GM10847 (cell line): ENCODE results near the gene GNAO1.

Experiments
- POLR2A ChIP-seq: IDR thresholded peaks from 2 replicates; pipeline ENCODE4 v1.6.1; 2011; ENCODE audit not compliant: insufficient read length; ENCODE audit errors: extremely low read depth

The GNAO1 gene

DNA sequence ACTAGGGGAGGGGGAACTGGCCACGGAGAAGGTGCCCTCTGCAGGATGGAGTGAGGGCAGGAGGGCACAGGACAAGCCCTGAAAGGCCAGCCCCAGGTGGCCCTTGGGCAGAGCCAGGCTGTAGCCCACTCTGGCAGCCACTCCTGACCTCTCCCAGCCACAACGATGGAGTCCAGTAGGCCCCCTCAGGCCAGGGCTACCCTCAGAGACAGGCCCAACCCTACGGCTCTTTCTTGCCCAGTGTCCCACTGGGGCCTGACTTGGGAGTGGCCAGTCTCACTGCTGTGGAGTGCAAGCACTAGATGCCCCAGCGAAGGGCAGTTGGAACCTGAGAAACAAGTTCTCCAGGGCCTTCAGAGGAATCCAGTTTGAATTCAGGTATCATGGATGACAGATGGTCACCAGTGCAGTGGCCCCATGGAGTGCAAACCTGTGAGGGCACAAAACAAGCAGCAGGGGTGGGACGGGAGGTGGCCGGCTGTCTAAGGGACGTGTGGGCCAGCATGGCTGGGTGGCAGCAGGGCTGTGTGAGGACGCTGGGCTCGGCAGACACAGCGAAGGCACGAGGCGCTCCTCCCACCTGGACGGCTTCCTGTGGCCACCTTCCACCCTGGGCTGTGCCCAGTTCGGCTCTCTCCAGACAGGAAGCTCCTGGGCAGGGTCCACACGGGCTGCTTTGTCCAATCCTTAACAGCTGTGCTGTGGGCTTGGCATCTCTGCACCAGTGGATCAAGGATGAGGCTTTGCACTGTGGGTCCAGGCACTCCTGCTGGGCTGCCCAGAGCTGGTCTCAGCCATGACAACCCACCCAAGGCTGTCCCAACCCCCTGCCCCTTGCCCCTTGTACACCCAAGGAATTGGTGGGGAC lies 162.0 kb downstream of the GNAO1 start:
- TF ChIP-seq POLR2A, result no peak

DNA sequence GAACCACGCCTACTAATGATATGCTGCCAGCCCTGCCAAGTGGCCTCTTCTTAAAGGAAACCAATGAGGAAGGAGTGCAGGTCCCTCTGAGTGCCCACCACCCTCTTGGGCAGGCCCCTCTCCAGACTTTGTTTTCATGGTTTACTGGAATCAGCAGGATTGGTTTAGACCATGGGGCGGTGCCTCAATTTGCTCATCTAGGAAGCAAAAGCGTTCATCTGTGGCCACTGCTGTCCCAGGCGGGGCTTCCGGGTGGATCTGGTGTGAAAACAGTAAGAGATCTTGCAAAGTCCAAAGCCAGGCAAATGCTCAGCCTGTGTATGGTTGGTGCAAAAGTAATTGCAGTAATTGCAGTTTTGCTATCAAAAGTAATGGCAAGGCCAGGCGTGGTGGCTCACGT lies 162.7 kb downstream of the GNAO1 start:
- TF ChIP-seq POLR2A, result no peak

DNA sequence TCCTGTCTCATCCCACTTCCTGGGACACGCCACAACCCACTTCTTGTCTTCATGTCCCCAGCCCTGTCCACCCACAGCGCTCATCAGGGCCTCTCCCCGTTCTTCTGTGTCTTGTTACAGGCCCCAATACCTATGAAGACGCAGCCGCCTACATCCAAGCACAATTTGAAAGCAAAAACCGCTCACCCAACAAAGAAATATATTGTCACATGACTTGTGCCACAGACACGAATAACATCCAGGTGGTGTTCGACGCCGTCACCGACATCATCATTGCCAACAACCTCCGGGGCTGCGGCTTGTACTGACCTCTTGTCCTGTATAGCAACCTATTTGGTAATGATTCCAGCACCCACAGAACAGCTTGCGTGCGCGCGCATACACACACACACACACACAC lies 163.5 kb downstream of the GNAO1 start:
- TF ChIP-seq POLR2A, result no peak

GRCh38 chr16:56355221-56355620 lies 163.9 kb downstream of the GNAO1 start:
- TF ChIP-seq POLR2A, result no peak

DNA sequence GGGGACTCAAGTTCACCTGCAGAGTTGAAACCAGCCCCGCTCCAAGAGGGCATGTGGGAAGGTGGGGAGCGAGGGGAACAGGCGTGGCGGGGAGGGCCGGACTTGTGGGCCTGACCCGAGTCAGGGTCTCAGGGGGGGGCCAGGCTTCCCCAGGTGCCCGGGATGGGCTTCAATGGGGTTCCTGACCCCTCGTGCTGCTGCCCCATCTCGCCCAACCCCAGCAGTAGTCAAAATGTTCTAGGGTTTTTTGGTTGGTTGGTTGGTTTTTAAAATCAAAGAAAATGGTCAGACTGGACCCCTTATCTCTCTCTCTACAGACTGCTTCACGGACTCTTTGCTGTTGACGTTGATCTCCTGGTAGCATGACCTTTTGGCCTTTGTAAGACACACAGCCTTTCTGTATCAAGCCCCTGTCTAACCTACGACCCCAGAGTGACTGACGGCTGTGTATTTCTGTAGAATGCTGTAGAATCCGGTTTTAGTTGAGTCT lies 164.5 kb downstream of the GNAO1 start:
- no peak for TF ChIP-seq POLR2A

DNA sequence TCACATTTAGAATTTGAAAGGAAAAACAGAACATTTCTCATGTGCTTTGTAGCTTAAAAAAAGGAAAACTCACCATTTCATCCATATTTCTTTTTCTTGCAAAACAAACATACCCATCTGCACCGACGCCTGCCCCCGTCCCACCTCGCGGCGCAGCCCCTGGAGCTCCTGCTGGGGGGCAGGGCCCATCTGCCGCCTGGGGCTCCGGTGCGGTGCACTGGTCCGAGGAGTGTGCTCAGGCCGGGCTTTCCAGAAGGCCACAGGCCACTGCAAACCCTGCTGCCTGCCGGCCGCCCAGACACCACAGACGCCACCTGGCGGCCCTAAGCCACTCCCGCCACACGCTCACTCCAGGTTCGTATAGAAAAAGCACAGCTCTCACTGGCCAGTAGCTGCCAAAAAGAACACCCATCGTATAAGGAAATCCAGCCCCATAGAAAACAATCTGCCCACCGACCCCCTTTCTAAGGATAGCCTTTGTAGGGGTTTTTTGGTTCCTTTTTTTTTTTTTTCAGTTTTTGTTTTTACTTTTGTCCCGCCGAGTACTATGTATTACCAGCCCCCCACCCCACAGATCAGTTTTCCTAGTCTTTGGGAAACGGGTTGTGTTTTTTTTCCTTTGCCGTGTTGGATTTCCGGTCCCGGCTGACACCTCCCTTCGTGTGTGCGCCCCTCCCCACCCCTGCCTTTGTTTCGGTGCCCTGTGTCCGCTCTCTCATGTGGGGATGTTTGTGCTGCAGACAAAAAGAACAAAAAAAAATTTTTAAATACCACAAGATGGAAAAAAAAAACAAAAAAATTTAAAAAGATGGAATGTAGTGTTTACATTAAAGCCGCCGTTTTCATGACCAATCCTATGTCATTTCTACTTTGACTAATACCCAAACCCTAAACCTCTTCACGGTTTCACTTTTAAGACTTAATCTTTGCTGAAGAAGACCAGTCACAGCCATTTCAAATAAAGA lies 165.3 kb downstream of the GNAO1 start:
- TF ChIP-seq POLR2A, result no peak

DNA sequence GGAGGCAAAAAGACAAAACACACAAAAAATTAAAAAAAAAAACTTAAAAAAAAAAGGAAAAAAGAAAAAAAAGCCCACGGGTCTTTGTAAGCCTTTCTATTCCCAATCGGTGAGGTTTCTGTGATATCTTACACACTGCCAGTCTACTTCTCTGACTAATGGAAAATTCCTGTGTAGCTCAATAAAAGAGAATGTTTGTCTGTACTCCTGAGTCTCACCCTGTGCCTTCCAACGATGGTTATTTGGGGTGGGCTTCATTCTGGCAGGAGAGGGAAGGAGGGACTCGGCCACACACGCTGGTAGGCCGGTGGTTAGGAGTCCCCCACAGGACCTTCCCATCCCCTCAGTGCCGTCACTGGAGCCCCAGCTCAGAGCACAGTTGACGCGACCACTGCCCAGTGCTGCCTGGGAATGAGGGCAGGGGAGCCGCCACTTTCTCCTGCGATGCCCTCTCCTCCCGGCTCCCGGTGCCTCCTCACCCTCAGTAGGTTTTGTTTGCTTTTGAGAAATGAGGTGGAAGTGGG lies 166.0 kb downstream of the GNAO1 start:
- no peak for TF ChIP-seq POLR2A

- TF ChIP-seq POLR2A, result no peak
These were observed 166.6 kb downstream of the GNAO1 start for GRCh38 chr16:56357765-56358322.

GRCh38 chr16:56360117-56361008 lies 169.1 kb downstream of the GNAO1 start:
- TF ChIP-seq POLR2A, result no peak

DNA sequence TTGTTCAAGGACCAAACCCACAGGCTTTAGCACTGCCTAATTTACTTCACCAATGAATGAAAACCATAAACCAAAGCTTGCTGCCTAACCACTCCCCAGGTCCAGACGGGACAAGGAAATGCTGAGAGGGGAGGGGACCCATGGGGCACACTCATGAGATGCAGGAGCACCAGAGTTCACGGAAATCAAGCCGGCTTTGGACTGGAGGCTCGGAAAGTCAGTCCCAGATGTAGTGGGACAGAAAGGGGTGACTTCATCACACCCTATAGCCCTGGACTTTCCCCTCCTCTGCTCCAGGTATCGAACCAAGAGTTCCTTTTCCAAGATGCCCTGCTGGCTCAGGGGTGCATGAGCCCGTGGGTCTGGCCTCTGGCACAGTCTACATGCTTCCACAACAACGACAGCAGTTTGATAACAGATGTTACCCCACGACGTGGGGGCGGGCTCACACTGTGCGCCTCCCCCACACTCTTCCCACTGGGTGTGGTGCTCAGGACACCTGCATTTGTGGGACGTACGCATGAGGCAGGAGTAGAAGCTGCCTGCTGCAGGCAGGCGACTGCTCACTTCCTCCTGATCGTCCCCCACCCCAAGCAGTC lies 170.9 kb downstream of the GNAO1 start:
- no peak for TF ChIP-seq POLR2A

GRCh38 chr16:56362706-56363105 lies 171.4 kb downstream of the GNAO1 start:
- no peak for TF ChIP-seq POLR2A

DNA sequence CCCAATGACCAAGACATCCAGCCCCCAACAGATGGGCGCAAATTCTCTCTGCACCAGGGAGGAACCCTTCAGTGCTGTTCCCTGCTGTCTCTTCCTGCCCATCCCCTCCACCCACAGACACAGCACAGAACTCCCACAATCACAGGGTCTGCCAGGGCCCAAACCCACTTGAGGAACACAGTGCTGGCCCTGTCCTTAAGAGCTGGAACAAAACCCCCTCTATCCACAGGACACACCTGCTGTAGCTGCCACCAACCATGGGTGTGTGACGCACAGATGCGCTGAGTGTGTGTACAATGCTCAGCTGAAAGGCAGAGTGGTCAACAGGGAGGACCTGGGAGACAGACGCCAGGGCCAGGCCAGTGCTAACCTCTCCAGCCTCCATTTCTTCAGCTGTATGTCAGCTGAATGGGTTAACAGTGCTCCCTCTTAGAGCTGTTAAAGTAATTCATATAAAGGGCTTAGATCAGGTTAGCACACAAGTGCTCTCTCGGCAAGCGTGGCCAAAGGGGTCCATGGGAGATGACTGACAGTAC lies 172.0 kb downstream of the GNAO1 start:
- no peak for TF ChIP-seq POLR2A

DNA sequence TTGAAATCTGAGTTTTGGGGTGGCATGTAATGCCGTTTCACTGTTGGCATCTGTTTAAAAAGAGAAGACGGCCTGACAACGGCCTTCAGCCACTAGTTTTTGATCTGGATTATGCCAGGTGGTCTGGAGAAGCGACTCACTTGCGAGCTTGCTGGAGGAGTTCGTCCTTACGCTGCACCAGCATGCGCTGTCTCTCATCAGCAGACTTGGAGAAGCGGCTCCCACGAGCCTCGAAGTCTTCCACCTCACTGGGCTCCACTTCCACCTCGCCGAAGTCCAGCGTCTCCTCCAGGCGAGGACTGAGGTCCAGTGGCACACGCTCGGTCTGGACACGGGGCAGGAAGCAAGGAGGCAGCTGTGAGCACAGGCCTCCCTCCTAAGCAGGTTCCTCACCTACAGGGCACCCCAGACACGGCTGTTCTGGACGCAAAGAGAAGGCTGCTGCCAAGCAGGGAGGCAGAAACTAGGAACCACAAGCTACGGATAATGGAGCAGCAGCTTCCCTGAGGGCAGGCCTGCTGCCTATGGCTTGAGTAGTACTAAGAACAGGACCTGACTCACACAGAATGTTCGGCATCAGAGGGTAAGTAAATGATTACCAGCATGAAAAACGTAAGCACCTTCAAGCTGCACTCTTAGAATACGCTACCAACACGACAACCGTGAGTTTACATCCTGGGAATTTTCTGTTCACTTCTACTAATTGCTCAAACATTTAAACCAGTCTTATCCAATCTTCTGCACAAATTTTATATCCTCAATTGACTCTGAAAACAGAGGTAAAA lies 172.7 kb downstream of the GNAO1 start:
- TF ChIP-seq POLR2A, result no peak

GRCh38 chr16:56364865-56365264 lies 173.6 kb downstream of the GNAO1 start:
- no peak for TF ChIP-seq POLR2A
